ENCODE measurements around the gene HEPACAM2.

HEPACAM2 gene

DNA sequence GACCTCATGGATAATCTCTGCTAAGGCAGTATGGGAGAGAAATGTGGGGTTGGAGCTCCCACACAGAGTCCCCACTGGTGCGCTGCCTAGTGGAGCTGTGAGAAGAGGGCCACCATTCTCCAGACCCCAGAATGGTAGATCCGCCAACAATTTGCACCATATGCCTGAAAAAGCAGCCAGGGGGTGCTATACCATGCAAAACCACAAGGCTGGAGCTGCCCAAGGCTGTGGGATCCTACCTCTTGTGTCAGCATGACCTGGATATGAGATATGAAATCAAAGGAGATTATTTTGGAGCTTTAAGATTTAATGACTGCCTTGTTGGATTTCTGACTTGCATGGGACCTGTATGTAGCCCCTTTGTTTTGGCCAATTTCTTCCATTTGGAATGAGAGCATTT, 51.0 kb downstream of the HEPACAM2 start:
- TF ChIP-seq, protein P1, sequence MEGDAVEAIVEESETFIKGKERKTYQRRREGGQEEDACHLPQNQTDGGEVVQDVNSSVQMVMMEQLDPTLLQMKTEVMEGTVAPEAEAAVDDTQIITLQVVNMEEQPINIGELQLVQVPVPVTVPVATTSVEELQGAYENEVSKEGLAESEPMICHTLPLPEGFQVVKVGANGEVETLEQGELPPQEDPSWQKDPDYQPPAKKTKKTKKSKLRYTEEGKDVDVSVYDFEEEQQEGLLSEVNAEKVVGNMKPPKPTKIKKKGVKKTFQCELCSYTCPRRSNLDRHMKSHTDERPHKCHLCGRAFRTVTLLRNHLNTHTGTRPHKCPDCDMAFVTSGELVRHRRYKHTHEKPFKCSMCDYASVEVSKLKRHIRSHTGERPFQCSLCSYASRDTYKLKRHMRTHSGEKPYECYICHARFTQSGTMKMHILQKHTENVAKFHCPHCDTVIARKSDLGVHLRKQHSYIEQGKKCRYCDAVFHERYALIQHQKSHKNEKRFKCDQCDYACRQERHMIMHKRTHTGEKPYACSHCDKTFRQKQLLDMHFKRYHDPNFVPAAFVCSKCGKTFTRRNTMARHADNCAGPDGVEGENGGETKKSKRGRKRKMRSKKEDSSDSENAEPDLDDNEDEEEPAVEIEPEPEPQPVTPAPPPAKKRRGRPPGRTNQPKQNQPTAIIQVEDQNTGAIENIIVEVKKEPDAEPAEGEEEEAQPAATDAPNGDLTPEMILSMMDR (conservative IDR thresholded peaks at IDR 0.05; ENCODE audit: control insufficient read depth, insufficient read depth, low read depth, low read length): no peak
- DNase-seq (ENCODE audit: low read depth): no peak
- H3K4me3 ChIP-seq (ENCODE audit: control insufficient read depth, low read depth, low read length): no peak overlapping the region

DNA sequence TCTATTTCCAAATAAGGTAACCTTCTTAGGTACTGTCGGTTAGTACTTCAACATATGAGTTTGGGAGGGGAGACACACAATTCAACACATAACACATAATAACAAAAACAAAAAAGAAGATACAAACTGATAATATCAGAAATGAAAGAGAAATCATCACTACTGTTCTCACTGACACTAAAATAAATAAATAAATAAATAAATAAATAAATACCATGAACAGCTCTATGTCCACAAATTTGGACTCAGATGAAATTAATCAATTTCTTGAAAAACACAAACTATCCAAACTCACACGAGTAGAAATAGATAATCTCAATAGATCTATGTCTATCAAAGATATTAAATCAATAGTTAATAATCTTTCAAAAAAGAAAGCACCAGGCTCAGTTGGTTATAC, 53.6 kb downstream of the HEPACAM2 start:
- no peak for DNase-seq (ENCODE audit: low read depth)
- TF ChIP-seq, protein P1 (conservative IDR thresholded peaks at IDR 0.05; ENCODE audit: control insufficient read depth, insufficient read depth, low read depth, low read length): no peak
- H3K4me3 ChIP-seq (ENCODE audit: control insufficient read depth, low read depth, low read length): no peak overlapping the region

DNA sequence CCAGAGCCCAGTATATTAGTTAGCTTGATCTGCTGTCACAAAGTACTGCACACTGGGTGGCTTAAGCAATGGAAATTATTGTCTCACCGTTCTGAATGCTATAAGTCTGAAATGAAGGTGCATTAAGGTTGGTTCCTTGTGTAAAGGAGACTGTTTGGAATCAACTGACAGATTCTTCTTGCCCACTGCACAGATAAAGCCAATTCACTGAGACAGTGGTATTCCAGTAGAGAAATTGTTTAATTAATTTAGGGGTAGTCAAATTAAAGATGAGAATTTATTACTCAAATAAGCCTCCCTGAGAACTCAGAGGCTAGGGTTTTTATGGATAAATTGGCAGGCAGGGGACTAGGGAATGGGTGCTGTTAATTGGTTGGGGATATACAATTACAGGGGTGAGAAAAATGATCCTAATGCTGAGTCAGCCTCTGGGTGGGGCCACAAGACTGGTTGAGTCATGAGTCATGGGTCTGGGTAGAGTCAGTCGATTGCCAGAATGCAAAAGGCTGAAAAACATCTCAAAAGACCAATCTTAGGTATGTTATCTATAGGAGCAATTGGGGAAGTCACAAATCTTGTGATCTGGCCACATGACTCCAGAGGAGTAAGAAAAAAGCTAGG, 54.6 kb downstream of the HEPACAM2 start:
- TF ChIP-seq, protein P1 (conservative IDR thresholded peaks at IDR 0.05; ENCODE audit: control insufficient read depth, insufficient read depth, low read depth, low read length): no peak
- H3K4me3 ChIP-seq (ENCODE audit: control insufficient read depth, low read depth, low read length): no peak overlapping the region
- peak; percentile 39 for DNase-seq (ENCODE audit: low read depth)

DNA sequence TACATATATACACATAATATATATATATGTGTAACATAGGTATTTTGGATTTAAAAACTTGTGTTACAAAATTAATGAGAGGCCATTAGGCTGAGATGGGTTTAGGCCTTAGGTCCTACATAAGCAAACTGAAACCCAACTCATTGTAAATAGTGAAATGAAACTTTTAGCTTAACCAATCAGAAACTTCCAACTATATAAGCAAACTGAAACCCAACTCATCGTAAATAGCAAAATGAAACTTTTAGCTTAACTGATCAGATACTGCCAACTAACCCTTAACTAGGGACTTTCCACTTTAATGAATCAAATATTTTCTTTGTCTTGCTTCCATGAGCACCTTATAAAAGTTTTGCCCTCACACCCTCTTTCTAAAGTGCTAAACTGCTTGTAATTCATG, 60.8 kb downstream of the HEPACAM2 start:
- TF ChIP-seq, protein P1 (conservative IDR thresholded peaks at IDR 0.05; ENCODE audit: control insufficient read depth, insufficient read depth, low read depth, low read length): no peak
- no peak overlapping the region for H3K4me3 ChIP-seq (ENCODE audit: control insufficient read depth, low read depth, low read length)
- DNase-seq (ENCODE audit: low read depth): no peak

DNA sequence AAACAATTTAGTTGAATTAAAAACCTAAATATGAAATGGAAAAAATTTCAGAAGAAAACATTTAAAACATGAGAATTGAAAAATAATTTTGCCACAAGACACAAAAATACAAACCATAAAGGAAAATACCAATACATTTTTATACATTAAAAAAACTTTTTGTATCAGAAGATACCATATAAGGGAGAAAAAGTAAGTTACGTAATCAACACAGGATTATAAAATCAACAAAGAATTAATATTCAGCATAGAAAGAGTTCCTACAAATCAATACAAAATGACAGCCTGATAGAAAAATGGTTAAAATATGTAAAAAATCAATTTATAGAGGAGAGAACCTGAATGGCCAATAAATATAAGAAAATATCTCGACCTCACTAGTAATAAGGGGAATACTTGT, 61.5 kb downstream of the HEPACAM2 start:
- TF ChIP-seq, protein P1 (conservative IDR thresholded peaks at IDR 0.05; ENCODE audit: control insufficient read depth, insufficient read depth, low read depth, low read length): no peak
- H3K4me3 ChIP-seq (ENCODE audit: control insufficient read depth, low read depth, low read length): no peak overlapping the region
- DNase-seq (ENCODE audit: low read depth): no peak

- TF ChIP-seq, protein P1 (conservative IDR thresholded peaks at IDR 0.05; ENCODE audit: control insufficient read depth, insufficient read depth, low read depth, low read length): no peak
- H3K4me3 ChIP-seq (ENCODE audit: control insufficient read depth, low read depth, low read length): no peak overlapping the region
- no peak for DNase-seq (ENCODE audit: low read depth)
Observed at GRCh38 chr7:93161181-93161762, 65.0 kb downstream of the HEPACAM2 start.
